Measurements from ENCODE around the gene ASH1L. TPM values are rescaled to one million over a fixed set of nuclear protein-coding genes. Genes with fewer than 3 reads are reported as not detected.

ASH1L gene
- polyA plus RNA-seq, 1 experiment = 30.6 TPM

DNA sequence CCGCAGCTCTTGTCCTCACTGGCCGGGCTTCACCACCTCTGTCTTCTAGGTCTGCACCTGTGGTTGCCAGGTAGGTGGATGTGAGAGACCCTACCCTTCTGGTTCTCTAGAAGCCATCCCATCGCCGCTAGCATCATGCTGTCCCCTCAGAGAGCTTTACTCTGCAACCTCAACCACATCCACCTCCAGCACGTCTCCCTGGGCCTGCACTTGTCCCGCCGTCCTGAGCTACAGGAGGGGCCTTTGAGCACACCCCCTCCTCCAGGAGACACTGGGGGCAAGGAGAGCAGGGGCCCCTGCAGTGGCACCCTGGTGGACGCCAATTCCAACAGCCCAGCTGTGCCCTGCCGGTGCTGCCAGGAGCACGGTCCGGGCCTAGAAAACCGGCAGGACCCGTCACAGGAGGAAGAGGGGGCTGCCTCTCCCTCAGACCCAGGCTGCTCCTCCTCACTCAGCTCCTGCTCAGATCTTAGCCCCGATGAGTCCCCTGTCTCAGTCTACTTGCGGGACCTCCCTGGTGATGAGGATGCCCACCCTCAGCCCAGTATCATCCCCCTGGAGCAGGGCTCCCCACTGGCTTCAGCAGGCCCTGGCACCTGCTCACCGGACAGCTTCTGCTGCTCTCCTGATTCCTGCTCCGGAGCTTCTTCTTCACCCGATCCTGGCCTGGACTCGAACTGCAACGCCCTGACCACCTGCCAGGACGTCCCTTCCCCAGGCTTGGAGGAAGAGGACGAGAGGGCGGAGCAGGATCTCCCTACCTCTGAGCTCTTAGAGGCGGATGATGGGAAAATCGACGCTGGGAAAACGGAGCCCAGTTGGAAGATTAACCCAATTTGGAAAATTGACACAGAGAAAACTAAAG, 240.7 kb downstream of the ASH1L start:
- peak overlapping the region; percentile 31 for H3K27ac ChIP-seq (ENCODE audit: low read depth, low read length)
- CTCF ChIA-PET = interaction anchor here (1.0 to 3.2 kb wide), 10 partner anchors 8 to 270 kb away, joined by 3 to 62 read pairs (median 4); partner anchors contain the start of genes FDPS, HCN3 and KRTCAP2
- peak overlapping the region; percentile 82 for H3K4me3 ChIP-seq (ENCODE audit: low read depth, low read length)
- TF ChIP-seq, protein P1, sequence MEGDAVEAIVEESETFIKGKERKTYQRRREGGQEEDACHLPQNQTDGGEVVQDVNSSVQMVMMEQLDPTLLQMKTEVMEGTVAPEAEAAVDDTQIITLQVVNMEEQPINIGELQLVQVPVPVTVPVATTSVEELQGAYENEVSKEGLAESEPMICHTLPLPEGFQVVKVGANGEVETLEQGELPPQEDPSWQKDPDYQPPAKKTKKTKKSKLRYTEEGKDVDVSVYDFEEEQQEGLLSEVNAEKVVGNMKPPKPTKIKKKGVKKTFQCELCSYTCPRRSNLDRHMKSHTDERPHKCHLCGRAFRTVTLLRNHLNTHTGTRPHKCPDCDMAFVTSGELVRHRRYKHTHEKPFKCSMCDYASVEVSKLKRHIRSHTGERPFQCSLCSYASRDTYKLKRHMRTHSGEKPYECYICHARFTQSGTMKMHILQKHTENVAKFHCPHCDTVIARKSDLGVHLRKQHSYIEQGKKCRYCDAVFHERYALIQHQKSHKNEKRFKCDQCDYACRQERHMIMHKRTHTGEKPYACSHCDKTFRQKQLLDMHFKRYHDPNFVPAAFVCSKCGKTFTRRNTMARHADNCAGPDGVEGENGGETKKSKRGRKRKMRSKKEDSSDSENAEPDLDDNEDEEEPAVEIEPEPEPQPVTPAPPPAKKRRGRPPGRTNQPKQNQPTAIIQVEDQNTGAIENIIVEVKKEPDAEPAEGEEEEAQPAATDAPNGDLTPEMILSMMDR (IDR thresholded peaks at IDR 0.05; ENCODE audit: low read depth, low read length) = no peak
- no peaks in the 10 kb centered on the region; the same call in 1 of the 2 replicates for H3K9me3 ChIP-seq (ENCODE audit: control insufficient read depth, insufficient read depth, low read length)
- no peaks in the 10 kb centered on the region for H3K27me3 ChIP-seq (ENCODE audit: control insufficient read depth, insufficient read depth, low read length)
- POLR2A ChIA-PET = interaction anchor here (1.1 to 2.6 kb wide), 3 partner anchors 14 to 241 kb away, joined by 3 to 11 read pairs (median 4); partner anchors contain the start of genes ASH1L, CLK2 and FDPS
- DNase-seq (ENCODE audit: low read depth, low spot score) = no peak

DNA sequence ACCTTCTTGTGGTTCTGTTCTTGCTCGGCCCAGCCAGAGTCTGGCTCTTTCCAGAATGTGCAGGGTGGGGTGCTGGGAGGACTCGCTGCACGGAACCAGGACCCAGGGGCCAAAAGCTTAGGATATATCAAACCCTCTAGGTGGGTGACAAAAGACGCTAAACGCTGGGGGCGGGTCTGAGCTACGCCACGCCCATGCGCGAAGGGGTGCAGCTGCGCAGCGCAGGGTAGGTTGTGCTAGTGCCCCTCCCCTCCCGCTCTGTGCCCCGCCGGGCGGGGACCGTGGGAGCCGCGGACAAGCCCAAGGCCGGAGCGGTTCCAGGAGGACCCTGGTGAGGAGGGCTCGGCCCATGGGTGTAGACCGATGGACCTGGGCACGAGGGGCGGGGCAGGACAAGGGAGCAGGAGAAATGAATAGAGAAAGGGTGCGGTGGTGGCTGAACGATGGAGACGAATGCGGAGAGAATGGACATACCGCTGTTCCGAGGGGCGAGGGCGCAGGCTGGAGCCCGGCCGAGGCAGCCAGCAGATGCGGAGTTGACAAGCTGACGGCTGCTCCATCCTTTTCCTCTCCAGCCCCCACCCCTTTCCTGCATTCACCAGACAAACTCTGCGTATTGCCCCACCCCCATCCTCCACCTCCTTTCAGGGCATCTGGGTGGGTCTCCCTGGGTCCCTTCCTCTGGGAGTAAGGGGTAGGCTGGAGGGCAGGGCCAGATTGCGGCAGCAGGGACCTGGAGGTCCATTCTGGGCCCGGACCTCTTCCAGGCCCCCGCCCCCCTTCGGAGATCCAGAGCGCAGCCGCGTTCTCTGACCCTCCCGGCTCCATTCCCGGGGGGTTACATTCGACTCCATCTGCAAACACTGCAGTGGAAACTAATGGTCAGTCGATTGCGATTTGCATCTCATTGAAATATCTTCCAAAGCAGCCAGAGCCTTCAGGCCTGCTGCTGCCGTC, 241.7 kb downstream of the ASH1L start, which contains the start of gene RUSC1:
TSS of gene RUSC1 (plus strand) at position 234 of the 957 bp plus-strand sequence. CDS start 880 bp downstream, outside the sequence.
- TF ChIP-seq, protein P1 (IDR thresholded peaks at IDR 0.05; ENCODE audit: low read depth, low read length) = no peak
- H3K4me3 ChIP-seq (ENCODE audit: low read depth, low read length) = peak within 1 kb of the TSS; percentile 82
- H3K27me3 ChIP-seq (ENCODE audit: control insufficient read depth, insufficient read depth, low read length) = no peaks in the 10 kb centered on the region
- ChIA-PET CTCF (interaction anchor here (1.3 to 3.2 kb wide), 5 partner anchors 14 to 70 kb away, joined by 3 to 62 read pairs (median 10); partner anchors contain the start of genes FDPS and HCN3), POLR2A (interaction anchor here (0.5 to 1.6 kb wide), 5 partner anchors 9 to 327 kb away, joined by 3 to 10 read pairs (median 3); partner anchors contain the start of gene FDPS)
- no peak for DNase-seq (ENCODE audit: low read depth, low spot score)
- H3K27ac ChIP-seq (ENCODE audit: low read depth, low read length) = peak within 1 kb of the TSS; percentile 11
- no peaks in the 10 kb centered on the region; the same call in 1 of the 2 replicates for H3K9me3 ChIP-seq (ENCODE audit: control insufficient read depth, insufficient read depth, low read length)

DNA sequence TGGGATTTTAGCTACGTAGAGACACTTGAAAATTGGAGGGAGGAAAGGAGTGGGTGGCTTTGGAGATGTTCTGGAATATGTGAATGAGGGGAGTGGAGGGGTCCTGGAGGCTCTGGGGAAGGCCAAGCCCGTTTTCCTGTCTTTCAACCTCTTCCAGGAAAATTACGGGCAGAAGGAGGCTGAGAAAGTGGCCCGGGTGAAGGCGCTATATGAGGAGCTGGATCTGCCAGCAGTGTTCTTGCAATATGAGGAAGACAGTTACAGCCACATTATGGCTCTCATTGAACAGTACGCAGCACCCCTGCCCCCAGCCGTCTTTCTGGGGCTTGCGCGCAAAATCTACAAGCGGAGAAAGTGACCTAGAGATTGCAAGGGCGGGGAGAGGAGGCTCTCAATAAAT, 242.4 kb downstream of the ASH1L start:
- CTCF ChIA-PET = interaction anchor here (1.3 to 1.6 kb wide), 2 partner anchors 39 to 70 kb away, joined by 3 to 9 read pairs; no protein-coding TSS in a partner anchor

DNA sequence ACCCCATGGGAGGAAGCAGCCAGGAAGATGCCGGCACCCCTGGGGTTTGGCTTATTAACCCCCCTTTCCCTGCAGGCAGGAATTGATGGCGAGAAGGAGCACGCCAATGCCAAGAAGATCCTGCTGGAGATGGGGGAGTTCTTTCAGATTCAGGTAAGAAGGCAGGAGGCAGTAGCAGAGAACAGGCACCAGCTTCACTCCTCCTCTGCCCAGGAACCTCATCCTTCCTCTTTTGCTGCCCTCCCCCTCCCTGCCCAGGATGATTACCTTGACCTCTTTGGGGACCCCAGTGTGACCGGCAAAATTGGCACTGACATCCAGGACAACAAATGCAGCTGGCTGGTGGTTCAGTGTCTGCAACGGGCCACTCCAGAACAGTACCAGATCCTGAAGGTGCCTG, 243.1 kb downstream of the ASH1L start:
- Histone ChIP-seq H3K27ac (ENCODE audit: low read depth, low read length) (no peak overlapping the region), H3K9me3 (ENCODE audit: control insufficient read depth, insufficient read depth, low read length) (no peaks in the 10 kb centered on the region; the same call in 1 of the 2 replicates), H3K4me3 (ENCODE audit: low read depth, low read length) (no peak overlapping the region), H3K27me3 (ENCODE audit: control insufficient read depth, insufficient read depth, low read length) (no peaks in the 10 kb centered on the region)
- POLR2A ChIA-PET = no interaction called here
- DNase-seq (ENCODE audit: low read depth, low spot score) = no peak
- CTCF ChIA-PET = interaction anchor here (1.6 kb wide), 1 partner anchor 69 kb away, joined by 9 read pairs; no protein-coding TSS in a partner anchor
- TF ChIP-seq, protein P1 (IDR thresholded peaks at IDR 0.05; ENCODE audit: low read depth, low read length) = no peak

More for the DNA sequence above, 242.4 kb downstream of the ASH1L start:
- Histone ChIP-seq H3K27ac (ENCODE audit: low read depth, low read length) (no peak overlapping the region), H3K27me3 (ENCODE audit: control insufficient read depth, insufficient read depth, low read length) (no peaks in the 10 kb centered on the region), H3K4me3 (ENCODE audit: low read depth, low read length) (peak overlapping the region; percentile 82), H3K9me3 (ENCODE audit: control insufficient read depth, insufficient read depth, low read length) (no peaks in the 10 kb centered on the region; the same call in 1 of the 2 replicates)
- POLR2A ChIA-PET = interaction anchor here (0.6 to 1.2 kb wide), 2 partner anchors 8 to 40 kb away, joined by 3 to 10 read pairs; no protein-coding TSS in a partner anchor
- DNase-seq (ENCODE audit: low read depth, low spot score) = no peak
- TF ChIP-seq, protein P1 (IDR thresholded peaks at IDR 0.05; ENCODE audit: low read depth, low read length) = no peak
